ENCODE data around the gene NRIP2.
"Not testable (repeated sequence)": the region's sequence is repeated elsewhere in the genome, so short reads cannot be mapped to it uniquely, and the experiment has no call there.

The NRIP2 gene

GRCh38 chr12:2834581-2835491, at the start of gene NRIP2:
Gene NRIP2 (minus strand): TSS chr12:2835035. CDS start chr12:2834983, 52 bp downstream.
- DNase-seq (ENCODE audit: low spot score): no peak

DNA sequence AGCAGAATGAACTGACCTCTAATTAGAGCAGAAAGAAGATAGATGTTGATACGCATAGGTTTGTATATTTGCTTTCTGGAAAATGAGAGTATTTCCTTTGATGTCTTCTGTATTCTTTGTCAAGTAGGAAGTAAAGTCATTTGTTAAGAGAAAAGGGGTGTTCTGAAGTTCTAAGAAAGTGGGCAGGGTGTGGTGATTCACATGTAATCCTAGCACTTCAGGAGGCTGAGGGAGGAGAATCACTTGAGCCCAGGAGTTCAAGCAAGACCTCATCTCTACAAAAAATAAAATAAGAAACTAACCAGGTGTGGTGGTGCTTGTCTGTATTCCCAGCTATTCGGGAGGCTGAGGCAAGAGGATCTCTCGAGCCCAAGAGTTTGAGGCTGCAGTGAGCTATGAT, 45.0 kb upstream of the NRIP2 start:
- DNase-seq (ENCODE audit: low spot score): peak; percentile 83

DNA sequence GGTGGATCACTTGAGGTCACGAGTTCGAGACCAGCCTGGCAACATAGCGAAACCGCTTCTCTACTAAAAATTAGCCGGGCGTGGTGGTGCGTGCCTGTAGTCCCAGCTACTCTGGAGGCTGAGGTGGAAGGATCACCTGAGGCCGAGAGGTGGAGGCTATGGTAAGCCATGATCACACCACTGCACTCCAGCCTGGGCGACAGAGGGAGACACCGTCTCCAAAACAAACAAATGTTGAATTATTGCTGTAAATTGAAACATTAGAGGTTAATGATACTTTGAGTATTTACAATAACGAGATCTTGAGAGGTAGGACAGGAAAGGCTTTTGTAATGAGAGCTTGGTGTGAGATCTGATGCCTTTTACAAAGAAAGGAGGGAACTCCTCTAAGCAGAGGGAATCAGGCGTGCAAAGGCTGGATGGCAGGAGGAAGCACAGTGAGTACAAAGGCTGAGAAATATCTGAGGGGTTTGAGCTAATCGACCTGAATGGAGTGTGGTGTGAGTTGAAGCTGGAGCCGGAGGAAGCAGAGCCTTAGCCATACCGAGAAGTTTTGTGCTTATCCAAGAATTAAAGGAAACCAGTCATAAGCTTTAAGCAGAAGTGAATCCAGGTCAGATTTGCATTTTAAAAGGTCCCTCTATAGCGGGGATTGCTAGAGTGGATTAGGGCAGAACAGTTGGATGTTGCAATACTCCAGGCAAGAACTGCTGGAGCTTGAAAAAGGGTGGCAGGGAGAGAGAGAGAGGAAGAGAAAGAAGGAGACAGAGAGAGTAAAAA, 43.3 kb upstream of the NRIP2 start:
- DNase-seq (ENCODE audit: low spot score): peak; percentile 42

DNA sequence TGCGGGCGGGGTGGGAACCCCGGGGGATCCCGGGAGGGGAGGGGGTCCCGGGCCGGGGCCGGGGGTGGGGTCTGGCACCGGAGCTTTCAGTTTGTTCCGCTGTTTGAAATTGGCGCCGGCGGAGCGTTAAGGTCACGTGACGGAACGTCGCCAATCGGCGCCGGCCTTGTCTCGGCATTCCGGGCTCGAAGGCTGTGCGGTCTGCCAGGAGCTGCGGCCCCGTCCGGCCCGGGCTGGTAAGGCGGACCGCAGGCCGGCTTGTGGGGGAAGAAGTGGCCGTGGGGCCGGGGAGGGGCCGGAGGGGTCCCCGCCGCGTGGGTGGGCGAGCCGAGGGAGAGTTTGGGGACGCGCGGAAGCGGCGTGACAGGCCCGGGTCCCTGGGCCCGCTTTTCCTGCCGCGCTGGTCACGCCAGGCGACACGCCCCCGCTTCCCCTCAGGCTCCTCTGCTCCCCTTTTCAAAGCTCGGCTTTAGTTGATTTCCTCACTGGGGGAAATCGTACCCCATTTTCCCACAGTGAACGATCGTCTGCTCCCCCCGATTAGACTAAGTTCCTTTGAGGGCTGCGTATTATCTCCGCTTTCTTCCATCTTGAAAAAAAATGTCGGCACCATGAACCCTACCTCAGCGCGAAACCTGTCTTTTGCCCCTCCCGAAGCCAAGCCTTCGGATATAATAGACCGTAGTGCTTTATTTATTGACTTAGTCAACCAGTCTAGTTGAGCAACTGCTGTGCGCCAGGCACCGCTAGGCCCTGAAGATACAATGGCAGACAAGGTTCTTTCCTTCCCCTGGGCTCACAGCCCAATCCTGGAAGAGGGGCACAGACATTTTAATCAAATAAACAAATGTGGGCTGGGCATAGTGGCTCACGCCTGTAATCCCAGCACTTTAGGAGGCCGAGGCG, 42.5 kb upstream of the NRIP2 start, which contains the start of the genes FOXM1 and RHNO1:
TSS of gene FOXM1 (minus strand) at position 128 of the 906 bp plus-strand sequence. CDS start 2,696 bp downstream, outside the sequence.
TSS of gene RHNO1 (plus strand) at position 177 of the 906 bp plus-strand sequence. CDS start 8,144 bp downstream, outside the sequence.
- DNase-seq (ENCODE audit: low spot score): peak; percentile 90

DNA sequence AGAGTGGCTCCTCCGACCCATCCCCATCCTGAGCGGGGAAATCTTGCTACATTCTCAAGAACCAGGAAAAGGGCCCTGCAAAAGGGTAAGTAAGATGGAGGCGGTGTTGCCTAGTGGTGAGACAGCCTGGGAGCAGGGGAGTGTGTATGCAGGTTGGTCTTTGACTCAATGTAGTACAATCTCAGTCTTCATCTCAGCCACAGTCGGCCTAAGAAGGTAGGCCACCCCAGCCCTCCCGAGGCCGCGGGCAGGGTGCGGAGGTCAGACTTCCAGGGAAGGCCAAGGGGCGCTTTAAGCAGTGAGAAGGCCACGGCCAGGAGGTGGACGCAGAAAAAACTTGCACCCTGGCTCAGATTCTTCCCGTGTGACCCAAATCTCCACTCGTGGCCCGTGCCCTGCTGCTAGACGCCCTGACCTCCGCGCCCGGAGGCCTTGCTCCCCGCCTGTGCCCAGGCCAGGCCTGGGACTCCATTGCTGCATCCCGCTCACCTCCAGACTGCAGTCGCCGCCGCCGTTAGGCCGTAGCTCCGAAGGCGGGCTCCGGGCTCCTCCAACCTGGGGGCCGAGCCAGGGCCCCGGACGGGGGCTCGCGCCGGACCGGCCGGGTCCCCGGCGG, 41.7 kb upstream of the NRIP2 start:
- peak; percentile 39 for DNase-seq (ENCODE audit: low spot score)

DNA sequence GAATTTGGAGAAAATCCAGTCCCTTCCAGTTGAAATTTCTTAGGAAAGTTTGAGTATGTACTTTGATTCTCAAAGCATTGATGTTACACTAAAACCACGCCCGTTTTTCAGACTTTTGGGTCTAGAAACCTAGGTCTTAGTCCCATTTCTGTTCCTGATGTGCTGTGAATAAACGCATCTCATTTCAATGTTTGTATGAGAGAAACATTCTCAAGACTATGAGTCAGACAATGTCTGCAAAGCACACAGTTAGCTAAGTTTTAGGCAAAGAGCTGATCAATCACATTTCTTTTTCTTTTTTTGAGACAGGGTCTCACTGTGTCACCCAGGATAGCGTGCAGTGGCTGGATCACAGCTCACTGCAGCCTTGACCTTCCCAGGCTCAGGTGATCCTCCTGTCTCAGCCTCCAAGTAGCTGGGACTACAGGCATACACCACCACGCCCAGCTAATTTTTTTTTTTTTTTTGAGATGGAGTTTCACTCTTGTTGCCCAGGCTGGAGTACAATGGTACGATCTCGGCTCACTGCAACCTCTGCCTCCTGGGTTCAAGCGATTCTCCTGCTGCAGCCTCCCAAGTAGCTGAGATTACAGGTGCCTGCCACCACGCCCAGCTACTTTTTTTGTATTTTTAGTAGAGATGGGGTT, 34.3 kb upstream of the NRIP2 start:
- DNase-seq (ENCODE audit: low spot score): not testable (repeated sequence)

GRCh38 chr12:2864198-2864597, 29.4 kb upstream of the NRIP2 start:
- no peak for DNase-seq (ENCODE audit: low spot score)

- not testable (repeated sequence) for DNase-seq (ENCODE audit: low spot score)
Observed at GRCh38 chr12:2863402-2863801, 28.6 kb upstream of the NRIP2 start.

GRCh38 chr12:2862876-2863275, 28.0 kb upstream of the NRIP2 start:
- no peak for DNase-seq (ENCODE audit: low spot score)

DNA sequence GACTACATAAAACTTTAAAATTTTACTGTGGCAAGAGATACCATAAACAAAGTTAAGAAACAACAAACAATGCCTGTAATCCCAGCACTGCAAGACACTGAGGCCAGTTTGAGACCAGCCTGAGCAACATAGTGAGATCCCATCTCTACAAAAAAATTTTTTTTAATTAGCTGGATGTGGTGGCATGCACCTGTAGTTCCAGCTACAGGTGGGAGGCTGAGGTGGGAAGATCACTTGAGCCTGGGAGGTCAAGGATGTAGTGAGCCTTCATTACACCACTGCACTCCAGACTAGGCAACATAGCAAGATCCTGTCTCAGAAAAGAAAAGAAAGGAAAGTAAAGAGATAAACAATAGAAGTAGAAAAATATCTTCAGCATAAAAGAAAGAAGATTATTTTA, 25.3 kb upstream of the NRIP2 start:
- no peak for DNase-seq (ENCODE audit: low spot score)

DNA sequence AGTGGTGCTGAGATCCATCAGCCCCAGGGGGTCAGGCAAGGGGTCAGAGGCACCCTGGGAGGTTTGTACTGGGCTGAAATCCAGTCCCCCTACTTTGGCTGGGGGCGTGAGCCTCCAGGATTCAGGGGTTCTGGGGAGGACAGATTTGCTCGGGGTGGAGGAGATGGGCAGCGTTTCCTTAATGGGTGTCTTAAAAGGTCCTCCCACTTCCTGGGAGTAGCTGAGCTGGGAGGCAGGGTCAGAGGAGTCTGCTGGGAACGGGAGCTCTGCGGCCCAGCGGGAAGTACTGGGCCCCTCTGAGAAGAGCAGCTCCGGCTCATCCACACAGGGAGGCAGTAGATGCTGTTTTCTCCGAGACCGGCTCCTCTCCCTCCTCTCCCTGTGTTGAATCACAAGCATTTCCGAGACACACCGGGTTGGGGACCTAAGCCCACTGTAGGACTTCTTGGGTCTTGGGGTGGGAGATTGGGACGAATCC, 24.1 kb upstream of the NRIP2 start:
- no peak for DNase-seq (ENCODE audit: low spot score)

GRCh38 chr12:2858334-2858733, 23.5 kb upstream of the NRIP2 start:
- DNase-seq (ENCODE audit: low spot score): no peak

DNA sequence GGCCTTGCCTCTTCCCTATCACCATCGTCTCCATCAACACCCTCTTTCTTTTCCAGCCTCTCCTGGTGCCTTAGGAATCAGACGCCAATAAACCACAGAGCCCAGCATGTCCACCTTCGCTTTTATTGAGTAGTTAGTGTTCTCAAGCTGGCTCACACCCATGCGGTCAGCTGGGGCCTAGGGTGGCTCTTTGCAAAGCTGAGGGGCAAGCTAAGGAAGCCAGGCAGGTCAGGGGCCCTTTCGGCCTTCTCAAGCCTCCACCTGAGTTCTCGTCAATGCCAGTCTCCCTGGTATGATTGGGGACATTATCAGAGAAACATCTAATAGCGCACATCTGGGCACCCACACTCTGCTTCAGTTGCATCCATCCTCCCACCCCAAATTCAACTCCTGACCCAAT, 22.7 kb upstream of the NRIP2 start:
- DNase-seq (ENCODE audit: low spot score): no peak

DNA sequence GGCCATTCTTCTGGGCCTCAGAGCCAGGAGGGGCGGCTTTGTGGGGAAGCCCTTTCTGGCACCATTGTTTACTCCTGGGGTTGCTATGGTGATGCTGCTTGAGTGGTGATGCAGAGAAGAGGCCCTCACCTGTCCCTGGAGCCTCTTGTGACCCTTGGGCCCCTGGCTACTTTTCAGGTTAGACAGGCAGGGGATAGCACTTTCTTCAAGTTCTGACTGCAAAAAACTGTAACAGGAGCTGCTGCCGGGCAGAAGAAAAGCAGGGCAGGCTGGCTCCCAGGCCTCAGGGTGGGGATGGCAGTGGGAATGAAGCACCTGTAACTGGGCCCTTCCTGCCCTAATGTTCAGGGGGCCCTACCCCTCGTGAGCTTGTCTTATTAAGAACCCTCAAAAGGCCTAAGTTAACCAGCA, 22.2 kb upstream of the NRIP2 start, which contains the start of gene TEX52:
TSS of gene TEX52 (minus strand) at position 19 of the 411 bp plus-strand sequence. CDS start at position 6, 13 bp downstream.
- DNase-seq (ENCODE audit: low spot score): no peak

GRCh38 chr12:2856051-2856450, 21.2 kb upstream of the NRIP2 start:
- DNase-seq (ENCODE audit: low spot score): no peak

DNA sequence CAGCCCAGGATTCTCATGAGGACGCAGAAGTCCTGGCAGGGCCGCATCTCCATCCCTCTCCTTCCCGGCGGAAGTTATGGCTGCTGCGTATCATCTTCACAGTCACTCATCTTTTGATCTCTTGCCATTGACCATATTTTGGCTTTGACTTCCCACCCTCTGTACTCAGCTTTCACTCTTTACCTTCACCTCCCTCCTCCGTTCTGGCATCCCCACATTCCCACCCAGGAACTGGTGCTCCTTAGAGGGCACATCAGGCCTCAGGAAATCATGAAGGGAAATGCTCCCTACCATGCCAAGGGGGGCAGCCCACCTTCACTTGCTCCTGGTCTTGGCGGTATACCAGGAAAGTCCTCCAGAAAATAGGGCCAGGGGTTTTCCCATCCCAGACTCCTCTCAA, 20.7 kb upstream of the NRIP2 start:
- DNase-seq (ENCODE audit: low spot score): no peak

GRCh38 chr12:2854669-2855453, 20.0 kb upstream of the NRIP2 start:
- DNase-seq (ENCODE audit: low spot score): no peak

DNA sequence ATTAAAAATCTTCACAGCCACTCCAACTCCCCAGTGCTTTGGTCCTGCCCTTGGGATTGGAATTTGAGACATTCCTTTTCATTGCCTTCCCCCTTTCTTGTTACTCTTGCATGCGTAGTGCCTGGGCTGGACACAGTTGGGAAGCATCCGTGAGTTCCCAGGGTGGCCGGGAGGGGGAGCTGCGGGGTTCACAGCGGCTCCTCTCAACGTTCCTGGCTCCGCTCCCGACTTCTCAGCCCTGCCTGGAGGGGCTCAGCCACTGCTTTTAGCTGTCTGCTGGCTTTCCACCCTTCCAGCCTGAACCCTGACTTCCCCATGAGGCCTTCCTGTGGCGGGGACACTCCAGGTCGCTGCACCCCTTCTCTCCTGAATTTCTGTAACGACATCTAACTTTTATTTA, 18.8 kb upstream of the NRIP2 start:
- peak; percentile 69 for DNase-seq (ENCODE audit: low spot score)

- no peak for DNase-seq (ENCODE audit: low spot score)
Observed at GRCh38 chr12:2851931-2852330, 17.1 kb upstream of the NRIP2 start.

DNA sequence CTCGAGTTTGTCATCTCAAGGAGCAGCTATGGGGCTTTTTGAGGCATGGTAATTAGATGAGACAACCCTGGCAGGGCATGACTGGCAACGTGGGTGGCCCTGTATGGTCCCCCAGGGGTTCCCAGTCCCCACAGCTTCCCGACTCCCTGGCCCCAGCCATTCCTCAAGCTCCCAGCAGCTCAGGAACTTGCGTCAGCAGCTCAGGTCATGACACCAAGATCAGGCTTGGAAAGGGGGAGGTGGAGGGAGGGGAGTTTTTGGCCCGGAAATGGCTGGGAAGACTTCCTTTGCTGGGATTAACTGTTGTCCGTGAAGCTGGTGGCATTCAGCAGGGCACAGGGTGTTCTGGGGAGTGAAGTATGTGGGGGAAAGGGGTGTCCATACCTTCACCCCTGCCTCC, 10.4 kb upstream of the NRIP2 start:
- DNase-seq (ENCODE audit: low spot score): no peak

Data from hematopoietic multipotent progenitor cell treated with erythropoietin and hydrocortisone succinate and interleukin-3 and kit ligand, for 15 days (in vitro differentiated cells).